Trophoblast cell (in vitro differentiated cells and primary cell): Measurements from ENCODE around the gene PNMT.
A peak's percentile ranks its signal among the peaks of the same experiment; 100 is the strongest.

Source experiments
- DNase-seq, 2 donors: peaks; one replicate each; pipeline ENCODE4 v3.0.0-alpha.2; 2016
- H2AFZ ChIP-seq: 2 replicates; pipeline ENCODE4 v1.6.1; 2013; ENCODE audit warnings: low read length, moderate library complexity, mild to moderate bottlenecking; ENCODE audit not compliant: insufficient read depth, poor library complexity
- H2AK5ac ChIP-seq: 2 replicates; pipeline ENCODE4 v1.6.1; 2013; ENCODE audit warnings: mild to moderate bottlenecking, low read length
- H2BK120ac ChIP-seq: 2 replicates; pipeline ENCODE4 v1.6.1; 2013; ENCODE audit warnings: low read length, mild to moderate bottlenecking, moderate library complexity; ENCODE audit not compliant: insufficient read depth, poor library complexity
- H2BK12ac ChIP-seq: 2 replicates; pipeline ENCODE4 v1.6.1; 2013; ENCODE audit warnings: mild to moderate bottlenecking, low read length, moderate library complexity
- H2BK5ac ChIP-seq: 2 replicates; pipeline ENCODE4 v1.6.1; 2013; ENCODE audit warnings: low read length, low read depth, moderate library complexity, mild to moderate bottlenecking; ENCODE audit not compliant: poor library complexity
- H3K14ac ChIP-seq: 2 replicates; pipeline ENCODE4 v1.6.1; 2013; ENCODE audit warnings: mild to moderate bottlenecking, low read length
- H3K18ac ChIP-seq: 2 replicates; pipeline ENCODE4 v1.6.1; 2013; ENCODE audit warnings: mild to moderate bottlenecking, low read length
- H3K23ac ChIP-seq: 2 replicates; pipeline ENCODE4 v1.6.1; 2013; ENCODE audit warnings: low read length
- H3K27ac ChIP-seq: 2 replicates; pipeline ENCODE4 v1.5.1; 2013; ENCODE audit warnings: low read depth, mild to moderate bottlenecking, inconsistent platforms, low read length, moderate library complexity
- H3K27me3 ChIP-seq: 2 replicates; pipeline ENCODE4 v1.6.1; 2013; ENCODE audit warnings: inconsistent platforms, mild to moderate bottlenecking, low read length, moderate library complexity; ENCODE audit not compliant: insufficient read depth
- H3K36me3 ChIP-seq, 2 experiments: 1 replicate in 1 of 2; 2 replicates in 1 of 2; pipeline ENCODE4 v1.6.1; 2013; ENCODE audit warnings: low read length in 2 of 2, mild to moderate bottlenecking in 2 of 2, moderate library complexity in 1 of 2; ENCODE audit not compliant: insufficient read depth in 2 of 2, control insufficient read depth in 1 of 2
- H3K4ac ChIP-seq: 2 replicates; pipeline ENCODE4 v1.6.1; 2013; ENCODE audit warnings: low read depth, mild to moderate bottlenecking, low read length, moderate library complexity
- H3K4me1 ChIP-seq, 2 experiments: 1 replicate in 1 of 2; 2 replicates in 1 of 2; pipeline ENCODE4 v1.6.1; 2013; ENCODE audit warnings: low read length in 2 of 2, mild to moderate bottlenecking in 2 of 2, moderate library complexity in 1 of 2; ENCODE audit not compliant: insufficient read depth in 2 of 2, control insufficient read depth in 1 of 2
- H3K4me2 ChIP-seq: 2 replicates; pipeline ENCODE4 v1.6.1; 2013; ENCODE audit warnings: inconsistent platforms, mild to moderate bottlenecking, low read length, moderate library complexity
- H3K4me3 ChIP-seq: 2 replicates; pipeline ENCODE4 v1.5.1; 2013; ENCODE audit warnings: mild to moderate bottlenecking, low read depth, low read length, inconsistent platforms
- H3K79me1 ChIP-seq: one replicate; pipeline ENCODE4 v1.6.1; 2013; ENCODE audit warnings: low read length
- H3K79me2 ChIP-seq: 2 replicates; pipeline ENCODE4 v1.6.1; 2013; ENCODE audit warnings: low read length, mild to moderate bottlenecking; ENCODE audit not compliant: control insufficient read depth, insufficient read depth, poor library complexity
- H3K9ac ChIP-seq: 2 replicates; pipeline ENCODE4 v1.6.1; 2013; ENCODE audit warnings: mild to moderate bottlenecking, low read length
- H3K9me3 ChIP-seq: 2 replicates; pipeline ENCODE4 v1.6.1; 2013; ENCODE audit warnings: low read depth, mild to moderate bottlenecking, control low read depth, inconsistent platforms, low read length; ENCODE audit not compliant: insufficient read depth
- H4K12ac ChIP-seq: 2 replicates; pipeline ENCODE4 v1.6.1; 2013; ENCODE audit warnings: low read depth, mild to moderate bottlenecking, low read length, moderate library complexity
- H4K8ac ChIP-seq: 2 replicates; pipeline ENCODE4 v1.6.1; 2013; ENCODE audit warnings: low read depth, mild to moderate bottlenecking, low read length, moderate library complexity
- H4K91ac ChIP-seq: one replicate; pipeline ENCODE4 v1.6.1; 2013; ENCODE audit warnings: low read depth, mild to moderate bottlenecking, low read length, moderate library complexity
- WGBS: extraction: QIAGEN DNeasy Blood & Tissue Kit; methylation state at CpG from one replicate; pipeline ENCODE4 v1.1.7; 2013; ENCODE audit warnings: missing lambda C conversion rate; ENCODE audit not compliant: insufficient read length, insufficient coverage; ENCODE audit errors: extremely low coverage; 5-methylcytosine and 5-hydroxymethylcytosine counted together

Gene PNMT

DNA sequence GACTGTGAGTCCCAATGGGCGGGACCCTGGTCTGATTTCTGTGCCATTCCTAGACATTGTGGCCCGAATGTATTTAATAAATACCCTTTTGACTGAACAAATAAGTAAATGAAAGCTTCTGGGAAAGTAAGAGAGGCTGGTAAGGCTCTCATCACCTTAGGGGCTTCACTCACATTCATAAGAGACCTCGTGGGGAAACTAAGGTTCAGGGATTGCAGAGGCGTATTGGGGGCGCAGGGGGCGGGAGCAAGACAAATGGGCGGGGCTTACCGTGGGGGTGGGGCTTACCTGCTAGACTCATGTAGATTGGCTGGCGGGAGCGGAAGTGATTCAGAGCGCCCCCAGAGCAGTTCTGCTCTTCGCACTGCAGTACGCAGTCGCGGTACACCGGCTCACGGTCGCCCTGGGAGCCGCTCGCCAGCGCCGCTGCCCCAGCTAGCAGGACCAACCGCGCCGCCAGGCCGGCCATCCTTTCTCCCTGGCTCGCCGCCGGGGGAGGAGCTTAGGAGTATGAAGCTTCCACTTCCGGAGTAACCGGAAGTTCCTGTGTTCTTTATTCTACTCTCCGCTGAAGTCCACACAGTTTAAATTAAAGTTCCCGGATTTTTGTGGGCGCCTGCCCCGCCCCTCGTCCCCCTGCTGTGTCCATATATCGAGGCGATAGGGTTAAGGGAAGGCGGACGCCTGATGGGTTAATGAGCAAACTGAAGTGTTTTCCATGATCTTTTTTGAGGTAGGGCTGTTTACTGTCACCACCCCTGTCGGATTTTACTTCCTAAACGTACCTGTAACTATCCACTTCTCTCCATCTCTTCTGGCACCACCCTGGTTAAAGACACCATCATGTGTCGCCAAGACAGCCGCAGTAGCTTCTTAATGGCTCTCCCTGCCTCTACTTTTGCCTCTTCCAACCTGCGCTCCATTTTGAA is 19.6 kb downstream of the PNMT start, which contains the start of gene PGAP3:
PGAP3 (minus strand) TSS at position 512 of the 929 bp plus-strand sequence; CDS start at position 469, 43 bp downstream.
- Histone ChIP-seq H2AK5ac (no peak within 1 kb of the TSS), H4K91ac (peak within 1 kb of the TSS; percentile 93), H2BK12ac (no peak within 1 kb of the TSS), H3K4me1 (peaks cover 3 to 5% of the 10 kb centered on the region in 2 experiments), H3K79me1 (peaks cover 7% of the 10 kb centered on the region), H4K8ac (peak within 1 kb of the TSS; percentile 97), H3K9ac (no peak within 1 kb of the TSS), H3K27me3 (no peaks in the 10 kb centered on the region), H2BK5ac (peak within 1 kb of the TSS; percentile 68), H3K4me3 (peak within 1 kb of the TSS; percentile 75), H3K36me3 (no peaks in the 10 kb centered on the region), H2BK120ac (peak within 1 kb of the TSS; percentile 79), H3K18ac (peak within 1 kb of the TSS; percentile 81), H3K14ac (peak within 1 kb of the TSS; percentile 82), H3K4ac (peak within 1 kb of the TSS; percentile 70), H3K4me2 (peak within 1 kb of the TSS; percentile 76), H3K9me3 (no peaks in the 10 kb centered on the region), H2AFZ (peak within 1 kb of the TSS; percentile 100), H3K27ac (peak within 1 kb of the TSS; percentile 62), H3K79me2 (peaks cover 5% of the 10 kb centered on the region), H4K12ac (peak within 1 kb of the TSS; percentile 93), H3K23ac (no peak within 1 kb of the TSS)
- WGBS, result no CpG with 5 or more reads among the region's 45 CpGs
- peak; percentile 81 for DNase-seq

DNA sequence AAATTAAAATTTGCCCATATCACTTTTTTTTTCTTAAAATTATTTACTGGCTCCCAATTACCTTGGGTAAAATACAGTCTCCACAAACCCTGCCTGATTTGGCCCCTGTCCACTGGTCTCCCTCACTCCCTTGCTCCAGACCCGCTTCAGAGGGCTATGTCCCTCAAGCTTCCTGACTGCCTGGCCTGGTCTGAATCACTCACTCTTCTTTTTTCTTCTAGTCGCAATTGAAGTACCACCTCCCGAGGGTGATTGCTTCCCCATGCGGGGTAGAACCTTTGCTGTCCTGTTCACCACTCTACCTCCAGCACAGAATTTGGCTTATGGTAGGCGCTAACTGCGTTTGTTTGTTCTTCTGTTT is 20.2 kb downstream of the PNMT start:
- no peak overlapping the region for H2BK5ac ChIP-seq
- H3K4me3 ChIP-seq, result no peak overlapping the region
- no peak overlapping the region for H3K14ac ChIP-seq
- no peak overlapping the region for H3K18ac ChIP-seq
- no peak overlapping the region for H3K9ac ChIP-seq
- H3K4me2 ChIP-seq, result peak overlapping the region; percentile 76
- H3K23ac ChIP-seq, result no peak overlapping the region
- WGBS, result no CpG with 5 or more reads among the region's 6 CpGs
- DNase-seq, result no peak
- peaks cover 7% of the 10 kb centered on the region for H3K79me1 ChIP-seq
- peak overlapping the region; percentile 97 for H4K8ac ChIP-seq
- peaks cover 5% of the 10 kb centered on the region for H3K79me2 ChIP-seq
- H3K4me1 ChIP-seq, result peaks cover 3 to 5% of the 10 kb centered on the region in 2 experiments
- no peaks in the 10 kb centered on the region for H3K36me3 ChIP-seq
- peak overlapping the region; percentile 93 for H4K91ac ChIP-seq
- peak overlapping the region; percentile 70 for H3K4ac ChIP-seq
- no peak overlapping the region for H2AK5ac ChIP-seq
- no peak overlapping the region for H2BK120ac ChIP-seq
- no peak overlapping the region for H2BK12ac ChIP-seq
- H3K27ac ChIP-seq, result no peak overlapping the region
- H2AFZ ChIP-seq, result peak overlapping the region; percentile 4
- H3K27me3 ChIP-seq, result no peaks in the 10 kb centered on the region
- H3K9me3 ChIP-seq, result no peaks in the 10 kb centered on the region
- H4K12ac ChIP-seq, result peak overlapping the region; percentile 93

GRCh38 chr17:39688945-39689344 is 20.7 kb downstream of the PNMT start:
- no CpG with 5 or more reads among the region's 3 CpGs for WGBS
- H2BK12ac ChIP-seq, result no peak overlapping the region
- H3K4me2 ChIP-seq, result no peak overlapping the region
- H4K91ac ChIP-seq, result no peak overlapping the region
- no peaks in the 10 kb centered on the region for H3K9me3 ChIP-seq
- no peak overlapping the region for H3K9ac ChIP-seq
- H3K79me2 ChIP-seq, result peaks cover 5% of the 10 kb centered on the region
- H3K23ac ChIP-seq, result no peak overlapping the region
- no peak overlapping the region for H3K4me3 ChIP-seq
- H3K18ac ChIP-seq, result no peak overlapping the region
- H3K14ac ChIP-seq, result no peak overlapping the region
- H2BK120ac ChIP-seq, result no peak overlapping the region
- H4K12ac ChIP-seq, result no peak overlapping the region
- no peak overlapping the region for H2AK5ac ChIP-seq
- H3K27me3 ChIP-seq, result no peaks in the 10 kb centered on the region
- no peak overlapping the region for H2BK5ac ChIP-seq
- peaks cover 3 to 5% of the 10 kb centered on the region in 2 experiments for H3K4me1 ChIP-seq
- no peak overlapping the region for H3K27ac ChIP-seq
- H3K36me3 ChIP-seq, result no peaks in the 10 kb centered on the region
- H4K8ac ChIP-seq, result no peak overlapping the region
- no peak overlapping the region for H3K4ac ChIP-seq
- H2AFZ ChIP-seq, result no peak overlapping the region
- no peak for DNase-seq
- H3K79me1 ChIP-seq, result peaks cover 7% of the 10 kb centered on the region

GRCh38 chr17:39694593-39694992 is 26.3 kb downstream of the PNMT start:
- Histone ChIP-seq H4K8ac (no peak overlapping the region), H3K4ac (no peak overlapping the region), H3K4me3 (no peak overlapping the region), H3K9me3 (no peaks in the 10 kb centered on the region), H2BK120ac (no peak overlapping the region), H4K12ac (no peak overlapping the region), H3K79me1 (peaks cover 4% of the 10 kb centered on the region), H2BK12ac (no peak overlapping the region), H3K14ac (no peak overlapping the region), H3K9ac (no peak overlapping the region), H3K4me2 (peak overlapping the region; percentile 19), H3K27ac (no peak overlapping the region), H3K36me3 (no peaks in the 10 kb centered on the region), H4K91ac (no peak overlapping the region), H3K79me2 (no peaks in the 10 kb centered on the region), H2AK5ac (no peak overlapping the region), H3K27me3 (no peaks in the 10 kb centered on the region), H3K4me1 (peaks cover 12 to 16% of the 10 kb centered on the region in 2 experiments), H3K23ac (no peak overlapping the region), H2AFZ (no peak overlapping the region), H2BK5ac (no peak overlapping the region), H3K18ac (no peak overlapping the region)
- no peak for DNase-seq
- WGBS, result no CpG with 5 or more reads among the region's 5 CpGs
